Transverse colon (tissue), 4 donors: ENCODE measurements around the gene TMEM131L. TPM values are rescaled to one million over a fixed set of nuclear protein-coding genes. Genes with fewer than 3 reads are reported as not detected.

ENCODE experiments used
- DNase-seq: peaks from one replicate; pipeline ENCODE4 v3.0.0-alpha.2; 2019
- H3K27ac ChIP-seq, 4 donors: fragments of 200-600 bp; sonication (generic); 2 replicates each; pipeline ENCODE4 v1.5.1; 2016 to 2018; ENCODE audit warnings: inconsistent platforms in 4 of 4
- H3K27me3 ChIP-seq: fragments of 200-600 bp; sonication (generic); 2 replicates; pipeline ENCODE4 v1.5.1; 2017; ENCODE audit warnings: inconsistent platforms
- H3K36me3 ChIP-seq, 4 donors: fragments of 200-600 bp; sonication (generic); 2 replicates each; pipeline ENCODE4 v1.5.1; 2017 to 2019; ENCODE audit warnings: inconsistent platforms in 4 of 4
- H3K4me1 ChIP-seq, 4 donors: fragments of 200-600 bp; sonication (generic); 2 replicates each; pipeline ENCODE4 v1.5.1; 2017 to 2020; ENCODE audit warnings: inconsistent platforms in 4 of 4
- H3K4me3 ChIP-seq, 4 donors: fragments of 200-600 bp; sonication (generic); 1 replicate in 1 of 4; 2 replicates in 3 of 4; pipeline versions ENCODE4 v1.5.1 to v1.6.1; 2017 to 2019; ENCODE audit warnings: inconsistent platforms in 4 of 4
- H3K9me3 ChIP-seq, 2 donors: fragments of 200-600 bp; sonication (generic); 2 replicates each; pipeline ENCODE4 v1.5.1; 2017 to 2019; ENCODE audit warnings: inconsistent platforms in 2 of 2
- CTCF ChIP-seq, 5 experiments: fragments of 200-600 bp in 3 of 5; fragments of 450-650 bp in 2 of 5; sonication (generic) in 3 of 5; IDR thresholded peaks; 1 replicate in 2 of 5; 2 replicates in 3 of 5; pipeline ENCODE4 v1.5.1; 2016 to 2017; ENCODE audit warnings: antibody characterized with exemption in 5 of 5, inconsistent platforms in 3 of 5, mild to moderate bottlenecking in 2 of 5, moderate library complexity in 1 of 5
- EP300 ChIP-seq: sonication (generic); formaldehyde crosslinking; IDR thresholded peaks from one replicate; pipeline ENCODE4 v1.6.1; 2017; ENCODE audit warnings: antibody characterized with exemption, low read depth
- POLR2A ChIP-seq: fragments of 450-650 bp; IDR thresholded peaks from one replicate; pipeline ENCODE4 v1.6.1; 2016; ENCODE audit warnings: antibody characterized with exemption, mild to moderate bottlenecking, moderate library complexity
- POLR2AphosphoS5 ChIP-seq, 3 donors: sonication (generic); formaldehyde crosslinking; IDR thresholded peaks; one replicate each; pipeline ENCODE4 v1.6.1; 2016; ENCODE audit warnings: antibody characterized with exemption in 3 of 3
- WGBS, 2 donors: methylation state at CpG; one replicate each; pipeline ENCODE4 v1.1.5; 2018; ENCODE audit warnings: low coverage in 1 of 2; 5-methylcytosine and 5-hydroxymethylcytosine counted together
- in situ Hi-C, 4 donors: fragments of 200-750 bp; cut with MboI; loops; one replicate each; pipeline versions ENCODE4 v1.15.0 to v1.15.1; 2017; ENCODE audit warnings: low sequenced_read_pairs in 3 of 4, low pct_ligation_motif_present in 1 of 4, low pct_unique_long_range_greater_than_20kb in 1 of 4
- intact Hi-C: fragments of 100-400 bp; cut with DNase I; formaldehyde crosslinking; loops from one replicate; pipeline ENCODE4 v1.15.1; 2023; ENCODE audit warnings: low total_unique reads
- total RNA-seq, 4 donors: library from RNA; depleted of rRNA; stranded (reverse); fragments of >200 nt; gene quantifications; one replicate each; pipeline ENCODE4 v1.1.0, GENCODE V29; 2016

TMEM131L gene
- total RNA-seq, 4 donors from 2014 or later: 5.2 to 14.8 (median 8.3) TPM

- DNase-seq: no peak
- WGBS, 2 donors: 77% methylated on average over 5 of the region's 5 CpGs; no CpG with 5 or more reads in 1 of the 2 donors
- Histone ChIP-seq H3K4me3 (no peak overlapping the region), H3K27ac (peak overlapping the region in 3 of 4 donors; percentile 35 to 78 (median 52)), H3K27me3 (no peaks in the 10 kb centered on the region), H3K9me3 (no peaks in the 10 kb centered on the region), H3K4me1 (peaks cover 5 to 41% (median 31%) of the 10 kb centered on the region in 4 donors), H3K36me3 (no peaks in the 10 kb centered on the region)
- no peak for TF ChIP-seq EP300
- no peak for TF ChIP-seq POLR2AphosphoS5 (IDR thresholded peaks at IDR 0.05)
- no peak for TF ChIP-seq CTCF (IDR thresholded peaks at IDR 0.05)
- TF ChIP-seq POLR2A: no peak
- intact Hi-C loops: no loop called here
- in situ Hi-C loops: no loop called here
Observed at GRCh38 chr4:153485860-153486259, 19.7 kb downstream of the TMEM131L start.

GRCh38 chr4:153486281-153487151 lies 20.4 kb downstream of the TMEM131L start:
- H3K9me3 ChIP-seq: no peaks in the 10 kb centered on the region
- peaks cover 5 to 41% (median 31%) of the 10 kb centered on the region in 4 donors for H3K4me1 ChIP-seq
- intact Hi-C loops (no loop called here), in situ Hi-C loops (no loop called here)
- peak overlapping the region; percentile 19 to 78 (median 60) for H3K27ac ChIP-seq
- no peaks in the 10 kb centered on the region for H3K36me3 ChIP-seq
- 57% methylated on average over 14 of the region's 14 CpGs; no CpG with 5 or more reads in 1 of the 2 donors for WGBS, 2 donors
- no peak for DNase-seq
- TF ChIP-seq CTCF (IDR thresholded peaks at IDR 0.05) (no peak), POLR2AphosphoS5 (IDR thresholded peaks at IDR 0.05) (no peak), POLR2A (no peak), EP300 (no peak)
- no peaks in the 10 kb centered on the region for H3K27me3 ChIP-seq
- no peak overlapping the region for H3K4me3 ChIP-seq

GRCh38 chr4:153488006-153488891 lies 22.1 kb downstream of the TMEM131L start:
- peak; percentile 37 for DNase-seq

More at GRCh38 chr4:153488006-153488891, 22.1 kb downstream of the TMEM131L start:
- no peaks in the 10 kb centered on the region for H3K9me3 ChIP-seq
- H3K4me3 ChIP-seq: peak overlapping the region in 2 of 4 donors; percentile 11 to 18
- 60 to 68% methylated on average over 10 to 24 of the region's 24 CpGs for WGBS, 2 donors
- no peaks in the 10 kb centered on the region for H3K36me3 ChIP-seq
- in situ Hi-C loops (no loop called here), intact Hi-C loops (no loop called here)
- H3K27me3 ChIP-seq: no peaks in the 10 kb centered on the region
- H3K4me1 ChIP-seq: peaks cover 5 to 39% (median 31%) of the 10 kb centered on the region in 4 donors
- TF ChIP-seq POLR2AphosphoS5 (IDR thresholded peaks at IDR 0.05) (no peak), POLR2A (no peak), EP300 (no peak), CTCF (IDR thresholded peaks at IDR 0.05) (no peak)
- H3K27ac ChIP-seq: peak overlapping the region; percentile 52 to 78 (median 71)
